ENCODE data around the gene NHERF2.

GRCh38 chr16:2001456-2002355 lies 25.0 kb upstream of the NHERF2 start:
- TF ChIP-seq CTCF (IDR thresholded peaks at IDR 0.05) (no peak), POLR2A (IDR thresholded peaks at IDR 0.05) (no peak)
